ENCODE results near the gene PRDM16. TPM values are rescaled to one million over a fixed set of nuclear protein-coding genes. Genes with fewer than 3 reads are reported as not detected.

PRDM16 gene
- total RNA-seq, 1 experiment from 2014 or later, result 0.09 TPM

DNA sequence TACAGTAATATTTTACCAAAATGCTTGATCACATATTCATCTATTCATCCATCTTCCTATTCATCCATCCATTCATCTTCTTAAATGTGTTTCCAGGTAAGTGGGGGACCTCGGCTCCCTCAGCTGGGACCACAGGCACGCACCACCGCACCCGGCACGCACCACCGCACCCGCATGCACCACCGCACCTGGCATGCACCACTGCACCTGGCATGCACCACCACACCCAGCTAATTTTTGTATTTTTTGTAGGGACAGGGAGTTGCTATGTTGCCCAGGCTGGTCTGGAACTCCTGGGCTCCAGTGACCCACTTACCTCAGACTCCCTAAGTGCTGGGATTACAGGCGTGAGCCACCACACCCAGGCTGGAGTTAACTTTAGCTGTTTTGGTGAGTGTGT lies 26.5 kb upstream of the PRDM16 start:
- Mint-ChIP-seq H3K27ac (ENCODE audit: unreplicated experiment) (no peak overlapping the region), H3K4me3 (ENCODE audit: low read depth, unreplicated experiment) (no peak overlapping the region), H3K4me1 (ENCODE audit: low read depth, unreplicated experiment) (no peaks in the 10 kb centered on the region), H3K36me3 (ENCODE audit: insufficient read depth, unreplicated experiment) (no peaks in the 10 kb centered on the region), H3K27me3 (ENCODE audit: unreplicated experiment) (peaks cover 30% of the 10 kb centered on the region), H3K9me3 (ENCODE audit: low read depth, unreplicated experiment) (no peaks in the 10 kb centered on the region)
- no peak for DNase-seq
- TF ChIP-seq, protein P1, sequence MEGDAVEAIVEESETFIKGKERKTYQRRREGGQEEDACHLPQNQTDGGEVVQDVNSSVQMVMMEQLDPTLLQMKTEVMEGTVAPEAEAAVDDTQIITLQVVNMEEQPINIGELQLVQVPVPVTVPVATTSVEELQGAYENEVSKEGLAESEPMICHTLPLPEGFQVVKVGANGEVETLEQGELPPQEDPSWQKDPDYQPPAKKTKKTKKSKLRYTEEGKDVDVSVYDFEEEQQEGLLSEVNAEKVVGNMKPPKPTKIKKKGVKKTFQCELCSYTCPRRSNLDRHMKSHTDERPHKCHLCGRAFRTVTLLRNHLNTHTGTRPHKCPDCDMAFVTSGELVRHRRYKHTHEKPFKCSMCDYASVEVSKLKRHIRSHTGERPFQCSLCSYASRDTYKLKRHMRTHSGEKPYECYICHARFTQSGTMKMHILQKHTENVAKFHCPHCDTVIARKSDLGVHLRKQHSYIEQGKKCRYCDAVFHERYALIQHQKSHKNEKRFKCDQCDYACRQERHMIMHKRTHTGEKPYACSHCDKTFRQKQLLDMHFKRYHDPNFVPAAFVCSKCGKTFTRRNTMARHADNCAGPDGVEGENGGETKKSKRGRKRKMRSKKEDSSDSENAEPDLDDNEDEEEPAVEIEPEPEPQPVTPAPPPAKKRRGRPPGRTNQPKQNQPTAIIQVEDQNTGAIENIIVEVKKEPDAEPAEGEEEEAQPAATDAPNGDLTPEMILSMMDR (IDR thresholded peaks at IDR 0.05; ENCODE audit: unreplicated experiment), result no peak
- BruUV-seq (replicated peaks), result no TSS peak
- intact Hi-C loops (cut with micrococcal nuclease; ENCODE audit: unreplicated experiment), result no loop called here
- CTCF ChIA-PET, result no interaction called here

DNA sequence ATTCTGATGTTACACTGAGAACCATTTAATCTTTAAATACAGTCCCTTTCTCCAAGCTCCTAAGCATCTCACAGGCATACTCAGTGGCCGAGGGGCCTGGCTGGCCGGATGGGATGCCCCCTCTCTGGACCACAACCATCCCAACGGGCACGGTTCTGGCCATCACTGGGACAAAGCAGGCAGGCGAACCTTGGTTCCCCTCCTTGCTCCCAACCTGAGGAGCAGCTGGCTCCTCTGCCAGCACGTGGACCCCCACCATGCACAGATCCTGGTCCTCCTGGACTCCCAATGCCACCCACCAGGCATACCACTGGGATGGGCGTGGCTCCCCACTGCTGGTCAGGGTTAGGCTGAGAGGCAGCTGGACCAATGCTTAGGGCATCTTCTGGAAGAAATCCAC lies 19.8 kb upstream of the PRDM16 start:
- Mint-ChIP-seq H3K27me3 (ENCODE audit: unreplicated experiment) (peaks cover 36% of the 10 kb centered on the region), H3K4me1 (ENCODE audit: low read depth, unreplicated experiment) (no peaks in the 10 kb centered on the region), H3K4me3 (ENCODE audit: low read depth, unreplicated experiment) (no peak overlapping the region), H3K27ac (ENCODE audit: unreplicated experiment) (no peak overlapping the region), H3K9me3 (ENCODE audit: low read depth, unreplicated experiment) (peaks cover 3% of the 10 kb centered on the region), H3K36me3 (ENCODE audit: insufficient read depth, unreplicated experiment) (no peaks in the 10 kb centered on the region)
- DNase-seq, result no peak
- CTCF ChIA-PET, result no interaction called here
- TF ChIP-seq, protein P1 (IDR thresholded peaks at IDR 0.05; ENCODE audit: unreplicated experiment), result no peak
- intact Hi-C loops (cut with micrococcal nuclease; ENCODE audit: unreplicated experiment), result no loop called here
- BruUV-seq (replicated peaks), result no TSS peak

GRCh38 chr1:3049905-3050304 lies 19.1 kb upstream of the PRDM16 start:
- Mint-ChIP-seq H3K27ac (ENCODE audit: unreplicated experiment) (no peak overlapping the region), H3K4me1 (ENCODE audit: low read depth, unreplicated experiment) (no peaks in the 10 kb centered on the region), H3K27me3 (ENCODE audit: unreplicated experiment) (peaks cover 36% of the 10 kb centered on the region), H3K4me3 (ENCODE audit: low read depth, unreplicated experiment) (no peak overlapping the region), H3K9me3 (ENCODE audit: low read depth, unreplicated experiment) (peaks cover 3% of the 10 kb centered on the region), H3K36me3 (ENCODE audit: insufficient read depth, unreplicated experiment) (no peaks in the 10 kb centered on the region)
- intact Hi-C loops (cut with micrococcal nuclease; ENCODE audit: unreplicated experiment), result no loop called here
- TF ChIP-seq, protein P1 (IDR thresholded peaks at IDR 0.05; ENCODE audit: unreplicated experiment), result no peak
- no peak for DNase-seq
- BruUV-seq (replicated peaks), result no TSS peak
- CTCF ChIA-PET, result no interaction called here

DNA sequence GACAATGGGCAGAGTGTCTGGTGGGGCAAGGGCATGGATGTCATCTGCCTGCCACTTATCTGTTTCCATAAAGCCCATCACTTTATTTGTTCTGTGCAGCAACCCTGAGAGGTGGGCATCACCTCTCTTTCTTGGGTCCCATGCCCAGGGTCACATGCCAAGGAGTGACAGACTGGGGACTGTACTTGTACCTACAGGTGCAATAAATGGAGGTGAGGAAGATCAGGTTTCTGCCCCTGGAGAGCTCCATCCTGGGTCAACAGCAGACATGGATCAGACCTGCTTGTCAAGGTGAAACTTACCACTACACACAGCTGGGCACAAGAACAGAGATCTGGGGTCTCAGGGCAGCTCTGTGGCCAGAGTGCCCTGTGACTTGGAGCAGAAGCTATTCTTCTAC lies 18.4 kb upstream of the PRDM16 start:
- BruUV-seq (replicated peaks), result no TSS peak
- peaks cover 31% of the 10 kb centered on the region for H3K27me3 Mint-ChIP-seq (ENCODE audit: unreplicated experiment)
- peaks cover 3% of the 10 kb centered on the region for H3K9me3 Mint-ChIP-seq (ENCODE audit: low read depth, unreplicated experiment)
- H3K27ac Mint-ChIP-seq (ENCODE audit: unreplicated experiment), result no peak overlapping the region
- H3K4me1 Mint-ChIP-seq (ENCODE audit: low read depth, unreplicated experiment), result no peaks in the 10 kb centered on the region
- no peak for DNase-seq
- intact Hi-C loops (cut with micrococcal nuclease; ENCODE audit: unreplicated experiment), result no loop called here
- no peaks in the 10 kb centered on the region for H3K36me3 Mint-ChIP-seq (ENCODE audit: insufficient read depth, unreplicated experiment)
- TF ChIP-seq, protein P1 (IDR thresholded peaks at IDR 0.05; ENCODE audit: unreplicated experiment), result no peak
- CTCF ChIA-PET, result no interaction called here
- no peak overlapping the region for H3K4me3 Mint-ChIP-seq (ENCODE audit: low read depth, unreplicated experiment)
